Measurements from ENCODE around the gene CCT6B. TPM values are rescaled to one million over a fixed set of nuclear protein-coding genes. Genes with fewer than 3 reads are reported as not detected.
A peak's percentile ranks its signal among the peaks of the same experiment; 100 is the strongest.

Gene CCT6B
- total and polyA plus RNA-seq, 8 donors, result 0.58 to 5.1 (median 3.6) TPM

DNA sequence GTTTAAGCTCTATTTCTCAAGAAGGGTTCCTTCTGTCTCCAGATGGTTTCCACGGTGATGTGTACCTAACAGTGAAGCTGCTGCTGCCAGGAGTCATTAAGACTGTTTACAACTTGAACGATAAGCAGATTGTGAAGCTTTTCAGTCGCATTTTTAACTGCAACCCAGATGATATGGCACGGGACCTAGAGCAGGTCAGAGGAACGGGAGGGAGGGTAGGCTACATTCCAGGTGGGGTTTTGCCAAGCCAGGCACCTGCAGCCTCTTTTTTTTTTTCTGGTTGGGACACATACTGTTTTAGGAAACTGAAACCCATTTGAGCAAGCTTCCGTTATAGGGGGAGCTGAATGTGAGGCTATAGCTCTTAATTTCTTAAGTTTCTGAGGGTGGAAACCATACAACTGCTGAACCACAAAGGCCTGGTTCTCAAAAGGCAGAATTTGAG is 29.7 kb upstream of the CCT6B start:
- H3K4me1 ChIP-seq, result peaks cover 0 to 27% of the 10 kb centered on the region in 2 donors
- intact Hi-C loops (cut with DNase I), result no loop called here
- H3K9me3 ChIP-seq, result no peaks in the 10 kb centered on the region
- no peak overlapping the region for H3K4me3 ChIP-seq
- peak overlapping the region in 1 of 2 donors; percentile 64 for H3K27ac ChIP-seq
- ATAC-seq (peak; percentile 65), DNase-seq (no peak)
- H3K36me3 ChIP-seq, result peaks cover 0 to 91% of the 10 kb centered on the region in 2 donors
- H3K27me3 ChIP-seq, result no peaks in the 10 kb centered on the region
- TF ChIP-seq, protein P1, sequence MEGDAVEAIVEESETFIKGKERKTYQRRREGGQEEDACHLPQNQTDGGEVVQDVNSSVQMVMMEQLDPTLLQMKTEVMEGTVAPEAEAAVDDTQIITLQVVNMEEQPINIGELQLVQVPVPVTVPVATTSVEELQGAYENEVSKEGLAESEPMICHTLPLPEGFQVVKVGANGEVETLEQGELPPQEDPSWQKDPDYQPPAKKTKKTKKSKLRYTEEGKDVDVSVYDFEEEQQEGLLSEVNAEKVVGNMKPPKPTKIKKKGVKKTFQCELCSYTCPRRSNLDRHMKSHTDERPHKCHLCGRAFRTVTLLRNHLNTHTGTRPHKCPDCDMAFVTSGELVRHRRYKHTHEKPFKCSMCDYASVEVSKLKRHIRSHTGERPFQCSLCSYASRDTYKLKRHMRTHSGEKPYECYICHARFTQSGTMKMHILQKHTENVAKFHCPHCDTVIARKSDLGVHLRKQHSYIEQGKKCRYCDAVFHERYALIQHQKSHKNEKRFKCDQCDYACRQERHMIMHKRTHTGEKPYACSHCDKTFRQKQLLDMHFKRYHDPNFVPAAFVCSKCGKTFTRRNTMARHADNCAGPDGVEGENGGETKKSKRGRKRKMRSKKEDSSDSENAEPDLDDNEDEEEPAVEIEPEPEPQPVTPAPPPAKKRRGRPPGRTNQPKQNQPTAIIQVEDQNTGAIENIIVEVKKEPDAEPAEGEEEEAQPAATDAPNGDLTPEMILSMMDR (IDR thresholded peaks at IDR 0.05), result no peak

DNA sequence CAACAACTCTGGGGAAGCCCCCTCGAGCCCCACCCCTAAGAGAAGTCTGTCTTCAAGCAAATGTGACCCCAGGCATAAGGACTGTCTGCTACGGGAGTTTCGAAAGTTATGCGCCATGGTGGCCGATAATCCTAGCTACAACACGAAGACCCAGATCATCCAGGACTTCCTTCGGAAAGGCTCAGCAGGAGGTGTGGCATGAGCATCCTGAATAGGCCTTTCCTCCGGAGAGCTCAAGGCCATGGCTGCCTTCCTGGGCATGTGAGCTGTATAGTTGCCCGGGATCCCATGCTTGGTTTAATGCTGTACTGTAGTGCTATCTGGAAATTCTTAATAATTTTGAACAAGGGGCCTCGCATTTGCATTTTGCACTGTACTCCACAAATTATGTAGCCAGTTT is 28.2 kb upstream of the CCT6B start:
- Histone ChIP-seq H3K27me3 (no peaks in the 10 kb centered on the region), H3K4me3 (no peak overlapping the region), H3K36me3 (peaks cover 0 to 85% of the 10 kb centered on the region in 2 donors), H3K4me1 (peaks cover 0 to 27% of the 10 kb centered on the region in 2 donors), H3K27ac (no peak overlapping the region), H3K9me3 (no peaks in the 10 kb centered on the region)
- no peak for ATAC-seq
- TF ChIP-seq, protein P1 (IDR thresholded peaks at IDR 0.05), result no peak
- DNase-seq, result no peak
- intact Hi-C loops (cut with DNase I), result no loop called here

- H3K4me1 ChIP-seq, result peaks cover 0 to 35% of the 10 kb centered on the region in 2 donors
- no peak overlapping the region for H3K4me3 ChIP-seq
- no peak overlapping the region for H3K27ac ChIP-seq
- DNase-seq (no peak), ATAC-seq (no peak)
- peaks cover 0 to 81% of the 10 kb centered on the region in 2 donors for H3K36me3 ChIP-seq
- H3K9me3 ChIP-seq, result no peaks in the 10 kb centered on the region
- H3K27me3 ChIP-seq, result no peaks in the 10 kb centered on the region
- TF ChIP-seq, protein P1 (IDR thresholded peaks at IDR 0.05), result no peak
- intact Hi-C loops (cut with DNase I), result no loop called here
Observed at GRCh38 chr17:34988644-34989043, 27.4 kb upstream of the CCT6B start.

GRCh38 chr17:34987232-34987631 is 26.0 kb upstream of the CCT6B start:
- no peak for DNase-seq
- Histone ChIP-seq H3K27me3 (no peaks in the 10 kb centered on the region), H3K36me3 (peaks cover 0 to 68% of the 10 kb centered on the region in 2 donors), H3K9me3 (no peaks in the 10 kb centered on the region), H3K27ac (no peak overlapping the region), H3K4me3 (no peak overlapping the region), H3K4me1 (peaks cover 0 to 37% of the 10 kb centered on the region in 2 donors)
- intact Hi-C loops (cut with DNase I), result no loop called here
- TF ChIP-seq, protein P1 (IDR thresholded peaks at IDR 0.05), result no peak
- ATAC-seq, result no peak

DNA sequence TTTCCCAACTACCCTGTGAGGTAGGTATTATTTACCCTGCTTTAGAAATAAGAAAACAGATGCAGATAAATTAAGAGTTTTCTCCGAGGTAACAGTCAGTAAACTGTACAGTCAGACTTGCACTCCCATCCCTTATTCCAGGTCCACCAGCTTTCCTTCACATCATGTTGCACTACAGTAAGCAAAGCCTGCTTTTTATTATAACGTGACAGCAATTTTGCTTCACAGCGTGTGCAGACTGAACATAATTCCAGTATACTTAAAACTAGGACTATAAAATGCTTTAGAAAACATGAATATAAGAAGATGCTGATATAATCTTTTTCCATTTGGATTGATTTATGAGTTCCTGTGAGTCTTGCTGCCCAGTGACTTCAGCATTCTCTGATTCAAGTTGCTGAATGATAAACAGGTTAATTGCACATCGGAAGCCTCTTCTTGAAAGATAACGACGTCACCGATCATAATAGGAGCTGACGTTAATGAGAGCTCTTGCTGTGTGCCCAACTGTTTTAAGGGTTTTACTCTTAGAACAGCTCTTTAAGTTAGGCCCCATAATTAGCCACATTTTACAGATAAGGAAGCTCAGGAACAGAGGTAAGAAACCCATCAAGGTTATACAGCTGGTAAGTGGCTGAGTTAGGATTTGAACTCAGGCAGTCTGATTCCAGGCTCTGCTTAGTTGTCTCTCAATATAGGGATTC is 20.4 kb upstream of the CCT6B start:
- H3K36me3 ChIP-seq, result peaks cover 0 to 20% of the 10 kb centered on the region in 2 donors
- peak overlapping the region; percentile 99 for H3K27ac ChIP-seq
- ATAC-seq (peak; percentile 3), DNase-seq (no peak)
- H3K9me3 ChIP-seq, result no peaks in the 10 kb centered on the region
- peak overlapping the region; percentile 88 to 93 for H3K4me3 ChIP-seq
- H3K4me1 ChIP-seq, result peaks cover 10 to 40% of the 10 kb centered on the region in 2 donors
- intact Hi-C loops (cut with DNase I), result no loop called here
- no peaks in the 10 kb centered on the region for H3K27me3 ChIP-seq
- TF ChIP-seq, protein P1 (IDR thresholded peaks at IDR 0.05), result no peak

Data from left lung (tissue), 10 donors.